HG02870 (cell line): ENCODE measurements around the gene NAALADL1.

Source experiments
- ATAC-seq: cut with Tn5 transposase; IDR thresholded peaks from one replicate; pipeline ENCODE4 v1.9.1; 2021; ENCODE audit warnings: mild to moderate bottlenecking, moderate library complexity; ENCODE audit not compliant: unreplicated experiment

Gene NAALADL1

DNA sequence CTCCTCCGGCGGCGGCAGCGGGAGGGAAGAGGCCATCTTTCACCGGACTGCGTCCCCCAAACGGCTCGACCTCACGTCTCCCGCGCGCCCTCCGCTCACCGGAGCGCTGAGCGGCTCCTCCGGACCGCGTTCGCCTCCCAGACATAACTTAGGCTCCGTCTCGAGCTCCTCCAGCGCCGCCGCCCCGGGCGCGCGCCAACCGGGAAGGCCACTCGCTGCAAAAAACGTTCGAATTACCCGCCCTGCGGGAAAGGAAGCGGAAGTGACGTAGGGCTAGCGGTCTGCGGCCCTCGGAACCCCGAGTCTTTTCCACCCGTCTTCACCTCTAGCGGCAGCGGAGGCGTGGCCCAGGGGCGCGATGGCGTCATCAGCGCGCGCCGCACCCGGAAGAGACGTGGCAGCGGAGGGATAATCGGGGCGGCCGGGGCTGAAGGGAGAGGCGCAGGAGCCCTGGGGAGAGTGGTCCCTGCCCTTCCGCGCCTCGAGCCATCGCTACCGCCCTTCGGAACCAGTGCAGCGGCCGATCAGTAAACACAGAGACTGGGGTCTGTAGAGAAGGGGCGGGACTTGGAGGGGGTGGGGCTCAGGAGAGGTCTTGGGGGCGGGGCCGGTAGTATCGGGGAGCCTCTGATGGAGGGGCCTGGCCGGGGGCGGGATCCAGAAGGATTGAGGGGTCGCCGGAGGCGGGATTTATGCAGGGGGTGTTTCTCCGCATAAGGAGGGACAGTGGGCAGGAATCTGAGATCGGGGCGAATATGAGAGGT is 25.7 kb upstream of the NAALADL1 start, which contains the start of the genes CDCA5 and ZFPL1:
TSS of gene CDCA5 (minus strand) at position 207 of the 764 bp plus-strand sequence. CDS start at position 145, 62 bp downstream.
TSS of gene ZFPL1 (plus strand) at position 389 of the 764 bp plus-strand sequence. CDS start 477 bp downstream, outside the sequence.
- ATAC-seq, result peak; percentile 78

DNA sequence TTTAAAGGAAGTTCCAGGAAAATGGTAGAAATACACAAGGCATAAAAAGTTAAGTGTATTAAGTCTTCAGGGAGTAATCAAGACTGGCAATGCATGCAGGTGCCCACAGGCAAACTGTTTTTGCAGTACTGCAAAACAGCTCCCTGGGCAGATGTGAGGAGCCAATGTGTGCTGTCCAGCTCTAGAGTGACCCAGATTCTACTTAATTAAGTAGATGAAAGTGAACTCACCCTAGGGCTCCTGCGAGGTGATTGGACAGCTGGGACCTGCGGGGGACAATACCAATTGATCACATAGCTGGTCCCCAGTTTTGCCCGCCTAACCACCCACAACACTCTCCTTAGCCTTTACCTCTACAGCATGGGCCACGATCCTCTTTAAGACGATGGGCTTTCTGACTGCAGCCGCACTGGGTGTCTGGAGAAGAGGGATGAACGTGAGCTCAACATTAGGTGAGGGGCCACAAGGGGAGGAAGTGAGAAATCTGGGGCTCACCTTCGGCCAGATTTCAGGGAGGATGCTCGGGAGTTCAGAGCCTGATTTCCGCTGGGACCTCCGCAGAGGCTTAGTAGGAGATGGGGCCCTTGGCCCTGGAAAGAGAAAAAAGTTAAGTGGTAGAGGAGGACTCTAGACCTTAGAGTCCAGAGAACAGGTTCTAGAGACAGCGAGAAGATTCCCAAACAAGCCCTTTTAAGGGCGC is 24.9 kb upstream of the NAALADL1 start:
- no peak for ATAC-seq

DNA sequence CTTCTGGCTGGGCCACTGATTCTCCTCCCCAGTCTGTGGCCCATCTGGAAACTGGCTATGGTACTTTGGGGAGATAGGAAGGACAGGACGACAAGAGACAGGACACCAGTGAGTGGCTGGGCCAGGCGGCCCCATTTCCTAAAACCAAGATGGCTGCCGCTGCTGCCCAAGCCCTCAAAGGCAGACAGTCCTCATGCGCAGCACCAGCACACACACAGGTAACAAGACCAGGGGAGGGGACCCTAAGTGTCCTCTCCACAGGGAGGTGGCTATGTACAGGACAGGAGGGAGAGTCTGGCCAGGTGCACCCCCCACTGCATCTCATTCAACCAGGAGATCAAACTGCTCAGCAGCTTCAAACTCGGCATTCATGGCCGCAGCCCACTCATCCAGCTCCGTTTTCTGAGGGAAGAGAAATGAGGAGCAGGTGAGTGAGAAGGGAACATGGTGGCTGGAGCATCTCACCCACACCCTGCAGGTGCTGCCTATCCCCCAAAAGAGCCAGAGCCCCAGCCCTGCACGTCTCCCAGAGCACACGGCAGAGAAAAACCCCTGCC is 20.5 kb upstream of the NAALADL1 start:
- no peak for ATAC-seq

DNA sequence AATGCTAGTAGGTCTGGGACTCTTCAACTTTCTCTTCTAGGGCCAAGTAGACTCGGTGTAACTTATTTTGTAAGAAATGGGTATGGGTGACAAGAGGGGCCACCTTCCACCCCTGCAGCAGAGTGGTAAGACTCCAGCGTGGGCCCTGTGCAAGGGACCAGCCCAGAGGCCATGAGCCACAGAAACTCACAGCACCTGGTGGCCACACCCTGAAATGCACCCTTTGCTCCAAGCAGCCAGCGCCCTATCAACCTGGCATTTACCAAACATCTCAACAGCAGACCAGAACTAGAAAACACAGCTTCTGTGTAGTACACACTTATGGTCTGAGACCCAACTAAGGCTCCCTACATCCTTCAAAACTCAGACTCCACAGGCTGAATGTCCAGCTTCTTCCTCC is 19.8 kb upstream of the NAALADL1 start:
- no peak for ATAC-seq

DNA sequence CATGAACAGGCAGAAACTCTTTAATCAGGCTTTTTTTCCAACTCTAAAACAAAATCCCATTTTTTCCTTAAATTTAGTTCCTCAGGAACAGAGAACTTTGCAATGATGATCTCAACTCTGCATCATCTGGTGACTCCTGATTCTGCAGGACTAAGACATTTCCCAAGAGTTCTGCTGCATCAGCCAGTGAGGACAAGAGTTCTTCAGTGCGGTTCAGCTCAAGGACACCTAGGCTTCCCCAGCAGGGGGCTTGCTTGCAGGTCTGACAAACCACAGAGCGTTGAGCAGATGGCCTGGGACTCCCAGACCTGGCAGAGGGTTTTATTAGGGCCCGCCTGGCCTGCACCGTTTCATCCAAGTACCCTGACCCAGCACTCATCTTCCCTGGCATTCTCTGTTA is 19.1 kb upstream of the NAALADL1 start:
- no peak for ATAC-seq

DNA sequence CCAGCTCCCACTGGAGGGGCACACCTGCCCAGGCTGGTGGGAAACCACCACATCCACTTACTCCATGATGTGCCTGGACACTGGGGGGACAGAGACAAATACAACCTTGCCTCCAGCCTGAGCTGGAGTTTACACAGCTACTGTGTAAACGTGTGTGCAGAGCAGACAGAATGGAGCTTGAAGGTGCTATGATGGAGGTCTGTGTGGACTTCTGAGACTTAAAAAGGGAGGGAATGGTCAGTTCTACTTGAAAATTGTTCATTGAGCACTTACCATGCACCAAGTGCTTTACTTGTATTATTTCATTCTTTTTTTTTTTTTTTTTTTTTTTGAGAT is 14.2 kb upstream of the NAALADL1 start:
- no peak for ATAC-seq

DNA sequence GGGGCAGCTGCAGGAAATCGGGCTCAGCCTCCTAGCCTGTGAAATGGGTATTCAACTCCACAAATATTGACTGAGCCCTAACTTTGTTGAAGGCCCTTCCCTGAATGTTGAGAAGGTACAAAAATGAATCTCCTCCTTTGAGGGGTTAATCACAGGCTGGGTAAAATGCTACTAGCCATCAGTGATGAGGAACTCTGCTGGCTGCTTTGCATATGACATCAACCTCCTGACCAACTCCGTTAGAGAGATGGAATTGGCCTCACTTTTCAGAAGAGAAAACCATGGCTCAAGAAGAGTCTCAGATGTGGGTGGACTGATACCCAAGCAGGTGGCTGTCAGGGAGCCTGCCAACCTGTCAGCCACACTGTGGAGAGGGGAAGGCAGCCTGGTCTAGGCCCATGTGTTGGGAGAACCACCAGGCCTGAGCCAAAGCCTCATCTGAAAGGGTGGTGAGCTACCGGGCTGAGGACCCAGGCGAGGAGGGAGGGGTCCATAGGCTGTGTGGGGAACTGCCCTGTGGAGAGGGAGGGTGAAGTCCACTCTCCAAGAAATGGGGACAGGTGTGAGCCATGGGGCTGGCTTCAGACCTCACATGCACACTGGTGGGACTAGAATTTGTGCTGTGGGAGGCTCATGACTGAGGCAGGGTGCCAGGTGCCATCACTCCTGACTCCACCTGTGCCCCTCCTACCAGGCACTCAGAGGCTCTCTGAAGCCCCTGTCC is 13.7 kb upstream of the NAALADL1 start:
- no peak for ATAC-seq

DNA sequence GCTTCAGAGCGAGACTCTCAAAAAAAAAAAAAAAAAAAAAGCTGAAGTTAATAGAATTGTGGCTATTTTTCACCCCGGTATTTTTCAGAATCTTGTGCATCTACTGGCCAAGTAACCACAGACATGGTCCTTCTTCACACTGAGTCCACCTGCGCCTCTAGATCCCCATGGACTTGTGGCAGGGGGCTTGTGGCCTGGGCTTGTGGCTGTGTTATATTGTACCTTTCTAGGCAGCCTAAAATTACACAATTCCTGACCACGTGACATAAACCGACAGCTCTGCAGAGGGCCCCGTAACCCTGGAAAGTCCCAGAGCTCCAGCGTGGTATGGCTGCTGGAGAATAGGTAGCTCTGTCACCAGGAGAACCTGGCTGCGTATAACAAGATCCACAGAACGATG is 10.9 kb upstream of the NAALADL1 start:
- ATAC-seq, result no peak

DNA sequence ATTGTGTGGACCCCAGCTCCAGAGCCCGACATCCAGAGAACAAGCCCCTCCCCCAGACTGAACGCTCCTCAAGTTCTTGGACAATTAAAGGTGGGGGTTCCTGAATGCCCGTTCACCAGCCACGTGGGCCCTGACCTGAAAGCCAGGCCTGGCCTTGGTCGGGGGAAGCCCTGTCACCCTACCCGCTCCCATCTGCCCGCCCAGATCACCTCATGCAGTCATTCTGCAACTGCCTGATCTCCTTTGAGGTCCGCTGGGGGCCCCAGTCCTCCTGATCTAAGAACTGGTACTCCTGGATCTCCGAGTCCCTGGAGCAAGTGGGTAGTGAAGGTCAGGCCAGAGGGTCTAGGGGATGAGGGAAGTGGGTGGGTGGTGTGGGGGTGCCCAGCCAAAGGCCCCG is 9.1 kb upstream of the NAALADL1 start:
- ATAC-seq, result no peak

DNA sequence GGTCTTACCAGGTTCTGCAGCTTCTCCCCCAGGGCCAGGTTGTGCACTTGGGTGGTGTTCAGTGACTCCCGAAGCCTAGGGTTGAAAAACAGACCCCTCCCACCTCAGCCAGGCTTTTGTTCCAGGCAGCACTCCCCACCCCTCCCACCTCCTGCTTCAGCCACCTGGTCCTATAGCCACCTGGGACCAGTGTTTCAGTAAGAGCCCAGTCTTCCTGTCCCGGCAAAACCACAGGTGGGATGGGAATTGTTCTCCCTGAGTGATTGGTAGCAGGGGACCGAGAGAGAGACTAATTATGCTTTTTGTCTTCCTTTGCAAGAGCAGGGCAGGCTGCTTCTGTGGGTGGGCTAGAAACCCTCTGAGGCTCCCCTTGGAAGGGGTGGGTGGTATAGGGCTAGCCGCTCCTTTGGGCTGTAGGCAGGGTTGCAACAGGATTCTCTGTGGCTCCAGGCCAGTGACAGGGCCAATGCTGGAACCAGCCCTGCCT is 8.5 kb upstream of the NAALADL1 start:
- no peak for ATAC-seq

DNA sequence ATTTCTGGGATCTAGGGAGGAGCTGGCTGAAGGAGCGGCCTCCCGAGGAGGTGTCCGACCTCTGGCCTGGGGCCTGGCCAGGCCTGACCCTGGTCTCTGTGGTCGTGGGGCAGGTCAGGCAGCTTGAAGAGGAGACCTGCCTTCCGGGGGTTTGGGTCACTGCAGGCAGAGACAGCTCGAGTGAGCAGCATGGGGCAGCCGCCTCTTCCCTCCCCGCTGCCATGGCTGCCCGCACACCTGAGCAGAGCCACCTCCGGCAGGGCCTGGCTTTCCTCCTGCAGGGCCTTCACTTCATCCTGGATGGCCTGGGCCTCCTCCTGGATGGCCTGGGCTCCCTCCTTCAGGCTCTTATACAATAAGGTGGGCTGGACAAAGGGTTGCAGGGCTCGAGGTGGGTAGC is 8.0 kb upstream of the NAALADL1 start:
- ATAC-seq, result no peak

DNA sequence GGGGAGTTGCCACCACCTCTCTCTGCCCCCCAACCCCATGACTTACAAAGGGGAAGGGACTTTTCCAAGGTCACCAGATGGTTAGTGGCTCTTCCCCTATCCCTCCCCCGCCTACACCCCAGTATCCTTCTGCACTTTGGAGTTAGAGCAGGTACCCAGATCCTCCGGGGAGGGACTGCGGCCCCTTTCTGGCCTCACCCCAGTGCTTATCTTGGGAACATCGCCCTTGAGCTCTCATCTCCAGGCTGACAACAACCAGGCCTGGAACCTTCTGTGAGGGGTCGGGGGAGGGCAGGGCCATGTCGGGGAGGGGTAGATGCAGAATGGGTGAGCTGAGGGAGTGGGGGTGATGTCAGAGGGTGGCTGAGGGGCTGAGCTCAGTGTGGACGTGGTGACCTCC is 7.5 kb upstream of the NAALADL1 start:
- ATAC-seq, result no peak

DNA sequence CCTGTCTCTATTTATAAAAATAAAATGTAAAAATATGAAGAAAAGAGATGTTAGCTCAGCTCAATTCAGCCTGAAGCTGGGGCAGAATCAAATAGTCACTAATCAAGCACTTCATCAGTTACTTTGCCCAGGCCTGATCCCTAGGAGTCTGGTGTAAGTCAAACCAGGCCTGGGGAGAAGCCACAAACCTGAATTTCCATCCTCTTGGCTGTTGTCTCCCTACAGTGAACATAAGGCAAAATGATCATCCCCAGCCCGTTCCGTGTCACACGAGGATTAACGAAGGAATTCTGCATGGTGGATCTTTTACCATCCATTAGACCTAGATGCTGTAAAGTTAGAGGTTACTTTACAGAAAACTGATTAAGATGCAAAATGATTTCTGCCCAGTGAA is 6.5 kb upstream of the NAALADL1 start:
- ATAC-seq, result no peak

DNA sequence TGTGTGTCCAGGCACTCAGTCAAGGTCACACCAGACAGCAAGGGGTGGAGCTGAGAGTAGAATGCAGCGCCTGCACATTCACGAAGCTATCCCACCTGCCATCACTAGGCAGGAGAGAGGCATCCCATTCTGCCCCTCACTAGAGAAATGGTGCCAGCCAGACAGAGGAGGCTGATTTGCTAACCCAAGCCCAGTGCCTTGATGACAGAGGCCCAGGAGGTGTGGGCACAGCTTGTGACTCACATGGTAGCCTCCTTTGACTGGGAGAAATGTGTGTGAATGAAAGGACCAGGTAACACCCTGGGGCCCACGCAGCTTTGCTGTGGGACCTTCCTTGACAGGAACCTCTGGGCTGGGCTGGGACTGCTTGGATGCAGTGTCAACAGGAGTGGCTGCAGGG is 5.2 kb upstream of the NAALADL1 start:
- no peak for ATAC-seq

DNA sequence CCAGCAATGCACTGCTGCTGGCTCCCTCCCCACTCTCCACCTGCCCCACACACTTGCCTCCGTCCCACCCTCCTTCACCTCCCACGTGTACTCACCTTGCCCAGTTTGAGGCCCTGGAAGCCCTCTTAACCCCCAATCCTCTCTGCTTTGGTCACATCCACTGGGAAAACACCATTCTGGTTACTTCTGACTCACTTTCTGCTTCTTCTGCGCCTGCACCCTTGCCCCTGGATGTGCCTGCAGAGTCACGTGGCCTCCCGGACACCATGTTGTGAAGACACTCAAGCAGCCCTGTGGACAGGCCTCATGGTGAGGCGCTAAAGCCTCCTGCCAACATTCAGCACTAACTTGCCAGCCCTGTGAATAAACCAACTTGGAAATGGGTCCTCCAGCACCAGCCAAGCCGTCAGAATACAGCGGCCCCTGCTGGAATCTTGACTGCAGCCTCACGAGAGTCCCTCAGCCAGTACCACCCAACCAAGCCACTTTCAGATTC is 2.6 kb upstream of the NAALADL1 start:
- no peak for ATAC-seq

DNA sequence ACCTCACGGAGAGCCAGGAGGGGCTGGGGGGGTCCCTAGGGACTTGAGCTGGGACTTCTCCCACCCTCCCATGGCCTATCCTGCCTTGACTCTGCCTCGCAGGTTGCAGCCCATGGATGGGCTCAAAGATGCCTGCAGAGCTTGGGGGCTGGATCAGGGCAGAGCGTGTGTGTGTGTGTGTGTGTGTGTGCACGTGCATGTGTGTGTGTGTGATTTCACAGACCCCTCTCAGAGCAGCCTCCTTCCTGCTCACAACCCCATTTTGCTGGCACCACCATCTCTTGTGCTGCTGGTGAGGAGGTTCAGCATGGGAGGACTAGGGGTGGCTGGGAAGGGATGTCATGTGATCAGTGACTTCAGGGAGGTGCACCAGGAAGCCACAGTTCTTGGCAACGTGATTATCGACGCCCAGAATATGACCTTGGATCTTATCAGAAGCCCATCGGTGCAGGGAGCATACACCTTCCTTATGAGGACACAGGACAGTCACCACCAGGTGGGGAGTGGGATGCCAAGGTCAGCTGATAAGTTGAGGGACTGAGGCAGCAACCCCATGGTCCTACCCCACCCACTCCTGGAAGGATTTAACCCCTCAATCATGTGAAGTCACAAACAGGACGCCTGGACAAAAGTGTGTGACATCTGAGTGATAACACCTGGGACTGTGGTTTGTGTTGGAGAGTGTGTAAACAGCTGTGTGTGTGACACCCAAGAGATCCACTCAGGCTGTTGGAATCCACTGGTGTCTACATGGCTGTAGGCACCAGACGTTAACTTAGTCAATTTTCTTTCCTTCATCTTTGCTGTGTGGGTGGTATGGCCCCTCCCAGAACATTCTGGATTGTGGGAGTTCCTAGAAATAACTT is 1.8 kb upstream of the NAALADL1 start:
- no peak for ATAC-seq

DNA sequence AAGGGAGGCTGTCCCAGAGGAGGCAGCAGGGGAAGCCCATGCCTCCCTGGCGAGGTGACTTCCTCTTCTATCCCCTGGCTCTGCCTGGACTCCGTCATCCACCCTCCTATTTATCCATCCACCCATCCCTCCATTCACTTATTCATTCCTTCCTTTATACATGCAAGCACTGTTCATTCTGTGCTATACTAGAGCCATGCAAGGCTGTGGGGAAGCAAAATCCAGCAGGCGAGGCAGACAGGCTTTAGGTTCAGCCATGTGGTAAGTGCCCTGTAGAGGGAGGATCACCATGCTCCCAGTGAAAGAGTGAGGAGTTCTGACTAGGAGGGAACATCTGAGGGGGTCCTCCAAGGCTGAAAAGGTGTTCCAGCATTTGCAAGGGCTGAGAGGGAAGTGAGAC is 1.2 kb upstream of the NAALADL1 start:
- ATAC-seq, result no peak

DNA sequence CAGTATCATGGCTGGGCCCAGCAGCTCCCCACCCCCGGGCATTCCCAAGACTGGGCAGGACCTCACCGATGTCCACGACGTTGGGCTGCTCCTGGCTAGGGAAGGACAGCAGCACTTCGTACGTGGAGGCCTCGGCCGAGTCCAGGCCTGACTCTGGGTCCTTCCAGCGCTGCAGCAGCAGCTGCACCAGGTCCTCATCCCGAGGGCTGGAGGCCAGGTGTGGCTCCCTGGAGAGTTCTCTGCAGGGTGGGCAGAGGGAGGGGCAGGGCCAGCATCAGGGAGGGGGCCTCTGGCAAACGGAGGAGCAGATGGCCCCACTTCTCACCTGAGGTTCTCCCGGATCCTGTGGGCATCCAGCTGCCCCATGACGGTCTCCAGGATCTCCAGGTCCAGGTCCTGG is 341 bp downstream of the NAALADL1 start:
- no peak for ATAC-seq

DNA sequence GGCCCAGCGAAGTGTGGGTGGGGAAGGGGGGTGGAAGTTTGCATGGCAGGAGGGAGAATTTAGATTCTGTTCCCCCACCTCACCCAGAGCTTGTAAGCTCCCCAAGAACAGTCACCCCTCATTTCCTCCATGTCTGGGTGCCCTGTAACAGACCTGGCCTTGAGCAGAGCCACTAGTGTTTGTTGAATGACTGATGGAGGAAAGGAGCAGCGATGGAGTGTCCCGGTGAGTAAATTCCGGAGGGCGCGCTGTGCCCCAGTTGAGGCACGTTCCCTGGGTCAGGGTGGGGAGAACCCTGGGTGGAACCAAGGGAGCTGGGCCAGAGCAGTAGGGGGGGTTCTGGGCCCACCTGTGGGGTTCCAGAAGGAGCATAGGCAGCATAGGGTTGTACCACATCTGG is 827 bp downstream of the NAALADL1 start:
- ATAC-seq, result no peak

DNA sequence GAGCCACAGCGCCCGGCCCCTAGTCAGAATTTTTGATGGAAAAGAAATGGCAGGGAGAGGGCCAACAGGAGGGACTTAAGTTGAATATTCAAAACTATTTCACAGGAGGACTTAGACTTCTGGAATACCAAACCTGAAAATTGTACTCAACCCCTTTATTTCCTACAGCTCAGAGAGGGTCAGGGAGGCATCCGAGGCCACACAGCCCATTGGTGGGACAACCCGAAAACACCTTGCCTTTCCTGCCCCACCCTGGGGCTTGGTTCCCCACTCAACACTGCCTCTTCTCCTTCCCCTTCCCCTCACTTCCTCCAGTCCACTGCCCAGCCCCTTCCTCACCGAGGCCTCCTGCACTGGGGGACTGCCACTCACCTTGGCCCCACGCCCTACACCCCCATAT is 1.4 kb downstream of the NAALADL1 start:
- ATAC-seq, result no peak
